PC-3 (cell line): ENCODE measurements around the gene CEP85L. TPM values are rescaled to one million over a fixed set of nuclear protein-coding genes. Genes with fewer than 3 reads are reported as not detected.

ENCODE experiments used
- ATAC-seq: fragments of 200-7000 bp; cut with Tn5 transposase; 2 replicates; pipeline ENCODE4 v1.9.1; 2020; ENCODE audit warnings: mild to moderate bottlenecking, moderate library complexity
- BruUV-seq: library from RNA; stranded (reverse); fragments of 400-500 nt; replicated peaks from 2 replicates; lab custom pipeline; 2021; lab: Mats Ljungman, UMichigan
- CTCF ChIA-PET: fragments of 300-600 bp; sonication (Branson Sonifier 250); formaldehyde crosslinking; loops from one replicate; lab custom pipeline; 2022; ENCODE audit warnings: antibody characterized with exemption; lab: Charles Lee
- POLR2A ChIA-PET: fragments of 300-600 bp; sonication (Branson Sonifier 250); formaldehyde crosslinking; loops from one replicate; lab custom pipeline; 2022; ENCODE audit warnings: antibody characterized with exemption; ENCODE audit not compliant: unreplicated experiment; lab: Charles Lee
- DNase-seq: peaks from one replicate; pipeline ENCODE4 v3.0.0-alpha.2; 2015
- H2AFZ ChIP-seq: fragments of 300-600 bp; sonication (generic); 2 replicates; pipeline ENCODE4 v1.6.0; 2016; ENCODE audit warnings: antibody characterized with exemption, low read length
- H3F3A ChIP-seq: fragments of 300-600 bp; sonication (generic); one replicate; pipeline ENCODE4 v1.6.0; 2017; ENCODE audit warnings: antibody characterized with exemption, low read length, control low read depth, mild to moderate bottlenecking; ENCODE audit not compliant: unreplicated experiment
- H3K27ac ChIP-seq: fragments of 300-600 bp; sonication (generic); 2 replicates; pipeline ENCODE4 v1.5.1; 2016; ENCODE audit warnings: mild to moderate bottlenecking, low read length
- H3K27me3 ChIP-seq: fragments of 300-600 bp; sonication (generic); 2 replicates; pipeline ENCODE4 v1.6.1; 2016; ENCODE audit warnings: low read length, mixed read lengths
- H3K36me3 ChIP-seq: fragments of 300-600 bp; sonication (generic); 2 replicates; pipeline ENCODE4 v1.6.1; 2016; ENCODE audit warnings: low read depth, mixed run types, low read length, mixed read lengths
- H3K4me1 ChIP-seq: fragments of 300-600 bp; sonication (generic); 2 replicates; pipeline ENCODE4 v1.5.1; 2016; ENCODE audit warnings: low read length; ENCODE audit not compliant: insufficient read depth
- H3K4me2 ChIP-seq: fragments of 300-600 bp; sonication (generic); 2 replicates; pipeline ENCODE4 v1.6.0; 2016; ENCODE audit warnings: low read length
- H3K4me3 ChIP-seq: fragments of 300-600 bp; sonication (generic); 2 replicates; pipeline ENCODE4 v1.5.1; 2016; ENCODE audit warnings: mild to moderate bottlenecking, low read length, mixed read lengths
- H3K79me2 ChIP-seq: fragments of 300-600 bp; sonication (generic); 2 replicates; pipeline ENCODE4 v1.6.1; 2017; ENCODE audit warnings: low read length, mixed read lengths
- H3K9ac ChIP-seq: fragments of 300-600 bp; sonication (generic); 2 replicates; pipeline ENCODE4 v1.6.0; 2016; ENCODE audit warnings: mild to moderate bottlenecking, low read length
- H3K9me2 ChIP-seq: fragments of 300-600 bp; sonication (generic); replicated peaks from 2 replicates; pipeline ENCODE4 v1.6.1; 2016; ENCODE audit warnings: mixed run types, low read length, mixed read lengths
- H3K9me3 ChIP-seq: fragments of 300-600 bp; sonication (generic); 2 replicates; pipeline ENCODE4 v1.6.1; 2016; ENCODE audit warnings: low read length, mixed read lengths
- H4K20me1 ChIP-seq: fragments of 300-600 bp; sonication (generic); 2 replicates; pipeline ENCODE4 v1.6.1; 2016; ENCODE audit warnings: low read length, mixed read lengths
- CTCF ChIP-seq: fragments of 300-600 bp; sonication (generic); conservative IDR thresholded peaks from 2 replicates; pipeline ENCODE4 v1.5.1; 2017; ENCODE audit warnings: antibody characterized with exemption, low read depth, mild to moderate bottlenecking, low read length
- EZH2 ChIP-seq: fragments of 300-600 bp; sonication (generic); IDR thresholded peaks from one replicate; pipeline ENCODE4 v1.6.1; 2017; ENCODE audit warnings: antibody characterized with exemption, mild to moderate bottlenecking, low read length; ENCODE audit not compliant: unreplicated experiment
- EZH2phosphoT487 ChIP-seq: fragments of 300-600 bp; sonication (generic); IDR thresholded peaks from 2 replicates; pipeline ENCODE4 v1.6.1; 2018; ENCODE audit warnings: mild to moderate bottlenecking, antibody characterized with exemption, low read length, borderline replicate concordance
- intact Hi-C: fragments of 100-400 bp; cut with micrococcal nuclease; formaldehyde crosslinking; loops from 2 replicates; pipeline ENCODE4 v1.9.0; 2023
- total RNA-seq: library from RNA; depleted of rRNA; stranded (reverse); fragments of >200 nt; gene quantifications from 2 replicates; pipeline ENCODE4 v1.2.3, GENCODE V29; 2014

Gene CEP85L
- total RNA-seq, 1 experiment from 2014 or later: 7.8 TPM

- H3F3A ChIP-seq: no peaks in the 10 kb centered on the region
- CTCF ChIA-PET: no interaction called here
- no peak overlapping the region for H3K27ac ChIP-seq
- H3K9ac ChIP-seq: no peak overlapping the region
- no peaks in the 10 kb centered on the region for H4K20me1 ChIP-seq
- no peak for TF ChIP-seq EZH2
- no peak for TF ChIP-seq CTCF
- no peak for TF ChIP-seq EZH2phosphoT487
- H3K9me3 ChIP-seq: peaks cover 10% of the 10 kb centered on the region
- DNase-seq (no peak), ATAC-seq (no peak)
- no peaks in the 10 kb centered on the region for H3K4me1 ChIP-seq
- no peak overlapping the region for H3K4me2 ChIP-seq
- peaks cover 20% of the 10 kb centered on the region for H3K36me3 ChIP-seq
- H3K79me2 ChIP-seq: no peaks in the 10 kb centered on the region
- no peak overlapping the region for H3K4me3 ChIP-seq
- POLR2A ChIA-PET: no interaction called here
- H2AFZ ChIP-seq: no peak overlapping the region
- no peaks in the 10 kb centered on the region for H3K9me2 ChIP-seq
- intact Hi-C loops: no loop called here
- H3K27me3 ChIP-seq: no peaks in the 10 kb centered on the region
- BruUV-seq: no TSS peak
These were observed 73.4 kb downstream of the CEP85L start for GRCh38 chr6:118577972-118578371.

- peaks cover 16% of the 10 kb centered on the region for H3K36me3 ChIP-seq
- H2AFZ ChIP-seq: no peak overlapping the region
- CTCF ChIA-PET: no interaction called here
- TF ChIP-seq EZH2phosphoT487 (no peak), CTCF (no peak), EZH2 (no peak)
- POLR2A ChIA-PET: no interaction called here
- intact Hi-C loops: no loop called here
- H3K79me2 ChIP-seq: no peaks in the 10 kb centered on the region
- peaks cover 10% of the 10 kb centered on the region for H3K9me3 ChIP-seq
- no peaks in the 10 kb centered on the region for H3K9me2 ChIP-seq
- no peaks in the 10 kb centered on the region for H3F3A ChIP-seq
- H3K9ac ChIP-seq: no peak overlapping the region
- no peak overlapping the region for H3K27ac ChIP-seq
- H3K4me1 ChIP-seq: no peaks in the 10 kb centered on the region
- no peaks in the 10 kb centered on the region for H4K20me1 ChIP-seq
- no peak overlapping the region for H3K4me2 ChIP-seq
- no peak overlapping the region for H3K4me3 ChIP-seq
- no peak for DNase-seq
- ATAC-seq: no peak
- BruUV-seq: no TSS peak
- no peaks in the 10 kb centered on the region for H3K27me3 ChIP-seq
These were observed 77.1 kb downstream of the CEP85L start for GRCh38 chr6:118574051-118574865.

- Histone ChIP-seq H4K20me1 (no peaks in the 10 kb centered on the region), H3K4me3 (no peak overlapping the region), H3K9ac (no peak overlapping the region), H3K27me3 (no peaks in the 10 kb centered on the region), H3K27ac (no peak overlapping the region), H3F3A (no peaks in the 10 kb centered on the region), H3K9me2 (no peaks in the 10 kb centered on the region), H3K4me1 (no peaks in the 10 kb centered on the region), H3K79me2 (no peaks in the 10 kb centered on the region), H3K4me2 (no peak overlapping the region), H3K9me3 (peaks cover 10% of the 10 kb centered on the region), H2AFZ (no peak overlapping the region), H3K36me3 (peaks cover 11% of the 10 kb centered on the region)
- TF ChIP-seq EZH2phosphoT487: no peak
- no peak for TF ChIP-seq CTCF
- TF ChIP-seq EZH2: no peak
- DNase-seq (no peak), ATAC-seq (no peak)
- BruUV-seq: no TSS peak
- ChIA-PET CTCF (no interaction called here), POLR2A (no interaction called here)
- intact Hi-C loops: no loop called here
These were observed 80.3 kb downstream of the CEP85L start for GRCh38 chr6:118571121-118571520.
